GM19240 (cell line): ENCODE data around the gene SLC4A5.
"Not testable (repeated sequence)": the region's sequence is repeated elsewhere in the genome, so short reads cannot be mapped to it uniquely, and the experiment has no call there.

Experiments
- DNase-seq: peaks from one replicate; pipeline ENCODE4 v3.0.0; 2011; ENCODE audit warnings: low spot score; ENCODE audit not compliant: insufficient read length

The SLC4A5 gene

DNA sequence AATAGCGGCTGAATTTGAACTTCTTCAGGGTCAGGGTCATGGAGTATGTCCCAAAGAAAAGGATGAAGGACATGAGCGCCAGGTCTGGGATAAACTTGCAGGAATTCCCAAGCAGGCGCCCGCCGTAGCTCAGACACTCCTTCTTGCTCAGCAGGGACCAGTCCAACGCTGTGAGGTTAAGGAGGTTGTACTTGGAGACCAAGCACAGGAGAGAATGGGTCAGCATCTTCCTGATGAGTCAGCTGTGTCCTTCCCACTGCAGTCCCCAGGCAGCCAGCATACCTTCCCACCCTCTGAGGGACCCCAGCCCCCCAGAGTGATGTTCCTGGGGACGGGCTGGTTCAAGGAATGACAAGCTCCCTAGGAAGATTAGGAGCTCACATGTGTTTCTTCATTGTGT lies 103.9 kb downstream of the SLC4A5 start:
- DNase-seq = no peak

DNA sequence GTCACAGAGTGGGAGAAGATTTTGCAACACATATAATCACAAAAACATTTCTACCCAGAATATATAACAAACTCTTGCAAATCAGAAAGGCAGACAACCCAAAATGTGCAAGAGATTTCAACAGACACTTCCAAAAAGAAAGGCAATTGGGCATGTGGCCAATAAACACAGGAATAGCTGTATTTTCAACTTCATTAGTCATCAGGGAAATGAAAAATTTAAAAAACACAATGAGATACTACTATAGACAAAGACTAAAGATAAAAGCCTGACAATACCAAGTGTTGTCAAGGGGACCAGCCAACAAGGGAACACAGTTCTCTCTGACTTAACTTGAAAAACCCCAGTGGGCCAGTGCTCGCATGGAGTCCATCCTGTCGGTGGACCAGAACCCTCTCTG lies 104.3 kb downstream of the SLC4A5 start:
- DNase-seq = no peak

DNA sequence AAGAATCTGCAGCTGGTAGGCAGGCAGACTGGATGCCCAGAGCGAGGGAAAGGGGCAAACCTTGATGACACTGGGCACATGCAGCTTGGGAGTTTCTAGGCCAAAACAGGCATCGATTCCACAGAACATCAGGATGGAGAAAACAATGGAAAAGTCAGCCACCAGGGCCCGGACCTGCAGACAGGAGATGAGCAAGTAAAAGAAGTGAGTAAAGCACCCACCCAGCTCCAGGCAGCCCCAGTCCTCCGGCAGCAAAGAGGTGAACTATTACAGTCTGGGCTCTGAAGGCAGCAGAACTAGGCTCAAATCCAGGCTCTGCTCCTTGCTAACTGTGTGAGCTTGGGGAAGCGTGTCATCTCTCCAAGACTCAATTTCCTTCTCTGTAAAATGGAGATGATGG lies 108.2 kb downstream of the SLC4A5 start:
- no peak for DNase-seq

DNA sequence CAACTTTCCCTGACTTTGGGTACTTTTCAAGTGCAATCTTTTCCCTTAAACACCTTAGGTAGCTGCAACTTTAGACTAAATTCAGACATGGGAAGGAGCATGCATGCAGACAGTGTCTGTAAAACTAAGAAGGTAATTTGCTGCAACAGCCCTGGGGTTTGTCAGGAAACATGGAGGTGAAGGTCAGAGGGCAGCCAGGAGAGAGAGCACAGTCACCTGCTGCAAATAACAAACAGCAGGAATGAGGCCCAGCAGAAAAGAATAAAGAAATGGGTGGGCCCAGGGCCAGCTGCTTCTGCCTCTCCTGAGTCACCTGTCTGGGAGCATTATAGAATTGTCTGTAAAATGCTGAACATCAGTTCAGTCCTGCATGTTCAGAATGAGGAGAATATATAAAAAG lies 109.6 kb downstream of the SLC4A5 start:
- DNase-seq = no peak

DNA sequence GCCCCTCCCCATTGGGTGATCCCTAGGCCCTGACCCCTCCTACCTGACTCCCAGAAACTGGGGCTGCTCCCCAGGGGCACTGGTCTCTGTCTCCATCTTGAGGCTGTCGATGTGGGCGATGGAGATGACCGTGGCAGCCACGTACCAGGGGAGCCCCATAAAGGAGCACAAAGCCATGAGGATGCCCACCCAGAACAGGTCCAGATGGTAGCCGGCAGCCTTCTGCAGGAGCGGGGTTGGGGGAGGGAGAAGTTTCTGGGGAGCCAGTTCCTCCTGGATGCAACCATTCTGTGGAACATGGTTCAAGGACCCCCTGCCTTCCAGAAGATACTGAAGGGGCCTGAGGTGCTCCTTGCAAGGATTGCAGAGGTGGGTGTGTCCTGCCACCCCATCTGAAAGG lies 110.8 kb downstream of the SLC4A5 start:
- DNase-seq = no peak

DNA sequence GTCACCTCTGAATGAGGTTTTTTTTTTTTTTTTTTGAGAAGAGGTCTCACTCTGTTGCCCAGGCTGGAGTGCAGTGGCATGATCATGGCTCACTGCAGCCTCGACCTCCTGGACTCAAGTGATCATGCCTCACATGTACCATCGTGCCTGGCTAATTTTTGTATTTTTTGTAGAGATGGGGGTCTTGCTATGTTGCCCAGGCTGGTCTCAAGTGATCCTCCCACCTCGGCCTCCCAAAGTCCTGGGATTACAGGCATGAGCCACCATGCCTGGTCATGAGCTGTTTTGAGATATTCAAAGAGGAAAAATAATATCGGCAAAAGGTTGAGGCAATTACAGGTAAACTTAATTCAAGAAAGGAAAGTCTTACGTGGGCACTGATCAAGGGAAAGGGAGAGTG lies 113.4 kb downstream of the SLC4A5 start:
- DNase-seq = not testable (repeated sequence)

DNA sequence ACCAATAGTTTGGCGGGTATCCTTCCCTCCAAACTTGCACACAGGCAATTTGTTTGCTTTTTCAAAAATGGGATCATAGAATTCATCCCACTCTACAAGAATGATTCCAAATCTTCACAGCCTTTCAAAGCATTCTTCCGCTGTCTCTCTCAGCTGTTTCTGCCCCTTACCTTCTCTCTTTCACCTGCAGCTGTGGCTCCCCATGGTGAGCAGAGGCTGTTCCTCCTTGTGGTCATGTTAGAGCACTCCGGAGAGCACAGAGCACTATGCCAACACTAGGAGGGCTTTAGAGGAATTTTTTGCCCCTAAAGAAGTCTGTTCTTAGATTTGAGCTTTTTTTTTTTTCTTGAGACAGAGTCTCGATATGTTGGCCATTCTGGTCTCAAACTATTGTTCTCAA lies 114.4 kb downstream of the SLC4A5 start:
- no peak for DNase-seq

DNA sequence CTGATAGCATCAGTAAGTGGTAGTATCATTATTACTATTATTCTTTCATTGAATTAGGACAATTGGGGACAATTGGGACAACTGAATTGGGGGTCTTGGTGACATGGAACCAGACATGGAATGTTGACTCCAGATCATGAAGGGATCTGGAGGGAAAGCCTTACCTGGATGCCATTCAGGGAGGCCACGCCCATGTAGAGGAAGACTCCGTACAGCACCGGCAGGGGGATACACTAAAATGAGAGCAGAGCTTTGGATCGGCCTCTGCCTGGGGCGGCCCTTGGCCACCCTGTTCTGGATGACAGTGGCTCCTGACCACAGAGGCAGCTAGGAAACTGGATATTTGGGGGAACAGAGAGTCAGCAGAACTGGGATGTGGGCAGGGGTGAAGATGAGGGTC lies 115.6 kb downstream of the SLC4A5 start:
- DNase-seq = no peak

- DNase-seq = no peak
Observed at GRCh38 chr2:74226648-74227213, 116.5 kb downstream of the SLC4A5 start.

DNA sequence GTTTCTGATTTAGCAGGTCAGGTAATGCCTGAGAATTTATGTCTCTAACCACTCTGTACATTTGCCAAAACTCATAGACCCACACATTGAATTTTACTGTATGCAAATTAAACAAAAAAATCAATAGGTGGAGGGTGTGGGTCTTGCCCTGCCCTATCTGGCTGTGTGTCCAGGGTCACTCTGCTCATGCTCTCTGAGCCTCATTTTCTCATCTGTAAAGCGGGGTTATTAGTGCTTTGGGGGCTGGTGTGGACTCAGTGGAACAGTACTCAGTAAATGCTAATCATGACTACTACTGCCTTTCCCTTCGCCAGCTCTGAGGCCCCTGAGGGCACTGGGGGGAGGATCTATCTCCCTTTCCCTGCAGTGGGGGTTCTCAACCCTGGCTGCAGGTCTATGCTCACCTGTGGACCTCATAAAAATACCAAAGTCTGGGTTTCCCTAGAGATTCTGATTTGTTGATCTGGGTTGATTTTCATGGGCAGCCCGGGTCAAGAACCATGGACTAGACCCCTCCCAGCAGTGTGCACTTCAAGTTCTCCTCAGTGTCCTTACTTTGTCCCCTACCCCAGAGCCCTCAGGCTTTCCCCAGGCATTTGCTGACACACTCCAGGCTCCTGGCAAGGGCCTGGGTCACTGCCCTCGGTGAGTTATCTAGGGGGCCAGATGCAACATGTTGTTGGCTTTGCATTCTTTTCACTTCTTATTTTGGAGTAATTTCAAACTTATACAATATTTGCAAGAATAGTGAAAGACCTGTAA lies 117.3 kb downstream of the SLC4A5 start:
- no peak for DNase-seq

- no peak for DNase-seq
Observed at GRCh38 chr2:74223941-74224770, 119.1 kb downstream of the SLC4A5 start.

- DNase-seq = no peak
Observed at GRCh38 chr2:74222300-74222650, 120.9 kb downstream of the SLC4A5 start.

DNA sequence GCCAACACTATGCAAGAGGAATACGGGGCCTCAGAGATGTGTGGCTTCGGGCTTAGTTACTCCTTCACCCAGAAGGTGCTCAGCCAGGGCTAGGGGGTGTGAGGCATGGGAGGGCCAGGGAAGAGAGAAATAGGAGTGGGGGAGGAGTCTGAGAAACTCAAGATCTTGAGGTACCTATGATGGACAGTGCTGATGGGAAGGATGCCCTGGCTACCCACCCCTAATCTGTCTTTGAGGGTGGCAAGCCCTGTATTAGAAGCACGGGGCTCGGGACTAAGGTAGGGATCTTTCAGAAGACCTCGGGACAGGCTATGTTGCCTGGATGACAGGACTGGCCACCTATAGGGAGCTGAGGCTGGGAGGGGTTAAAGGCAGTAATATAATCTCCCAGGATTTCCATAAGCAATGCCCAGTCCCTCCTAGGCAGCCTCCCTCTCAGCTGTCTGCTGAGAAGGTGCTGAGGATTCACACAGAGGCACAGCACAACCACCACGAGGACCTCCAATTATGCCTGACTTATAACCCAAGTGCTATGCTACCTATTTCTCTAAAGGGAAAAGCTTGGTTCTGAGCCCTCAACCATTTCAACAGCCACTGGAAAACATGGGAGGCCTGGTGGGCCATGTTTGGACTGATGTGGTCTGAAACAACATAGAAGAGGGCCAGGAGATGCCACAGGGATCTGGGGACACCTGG lies 121.5 kb downstream of the SLC4A5 start:
- no peak for DNase-seq

DNA sequence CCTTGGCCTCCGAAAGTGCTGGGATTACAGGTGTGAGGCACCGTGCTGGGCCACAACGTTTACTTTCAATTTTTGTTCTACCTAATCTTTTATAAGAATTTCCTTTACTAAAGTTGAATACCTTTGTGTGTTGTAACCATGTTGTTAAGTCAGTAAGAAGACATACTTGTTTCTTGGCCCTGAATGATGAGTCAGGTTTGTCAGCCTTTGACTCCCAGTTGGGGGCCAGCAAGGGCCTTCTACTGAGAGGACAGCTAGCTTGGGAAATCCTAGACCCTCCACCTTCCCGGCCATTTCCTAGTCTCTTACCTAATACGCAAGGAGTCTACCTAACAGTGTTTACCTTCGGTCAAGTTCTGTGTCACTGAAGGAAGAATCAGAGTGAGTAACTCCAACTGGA lies 122.1 kb downstream of the SLC4A5 start:
- DNase-seq = no peak

GRCh38 chr2:74219846-74220486 lies 123.2 kb downstream of the SLC4A5 start:
- no peak for DNase-seq

GRCh38 chr2:74216642-74217041 lies 126.6 kb downstream of the SLC4A5 start:
- DNase-seq = no peak

- not testable (repeated sequence) for DNase-seq
Observed at GRCh38 chr2:74215771-74216170, 127.4 kb downstream of the SLC4A5 start.

DNA sequence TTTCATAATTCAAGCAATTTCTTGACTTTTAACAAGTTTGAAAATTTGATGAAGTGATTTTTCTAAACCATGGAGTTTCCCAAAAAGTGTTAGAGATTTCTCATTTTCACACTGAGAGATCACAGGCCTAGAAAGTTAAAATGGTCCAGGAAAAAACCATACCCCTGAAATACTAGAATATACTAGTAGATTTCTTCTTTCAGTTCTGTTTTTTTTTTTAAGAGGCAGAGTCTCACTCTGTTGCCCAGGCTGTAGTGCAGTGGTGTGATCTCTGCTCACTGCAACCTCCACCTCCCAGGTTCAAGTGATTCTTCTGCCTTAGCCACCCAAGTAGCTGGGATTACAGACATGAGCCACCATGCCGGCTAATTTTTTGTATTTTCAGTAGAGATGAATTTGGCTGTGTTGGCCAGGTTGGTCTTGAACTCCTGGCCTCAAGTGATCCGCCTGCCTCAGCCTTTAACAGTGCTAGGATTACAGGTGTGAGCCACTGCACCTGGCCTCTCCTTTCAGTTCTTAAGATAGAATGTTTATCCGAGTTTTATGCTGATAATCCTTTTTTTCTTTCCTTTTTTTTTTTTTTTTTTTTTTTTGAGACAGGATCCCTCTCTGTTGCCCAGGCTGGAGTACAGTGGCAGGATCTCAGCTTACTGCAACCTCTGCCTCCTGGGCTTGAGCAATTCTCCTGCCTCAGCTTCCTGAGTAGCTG lies 130.4 kb downstream of the SLC4A5 start:
- DNase-seq = no peak

DNA sequence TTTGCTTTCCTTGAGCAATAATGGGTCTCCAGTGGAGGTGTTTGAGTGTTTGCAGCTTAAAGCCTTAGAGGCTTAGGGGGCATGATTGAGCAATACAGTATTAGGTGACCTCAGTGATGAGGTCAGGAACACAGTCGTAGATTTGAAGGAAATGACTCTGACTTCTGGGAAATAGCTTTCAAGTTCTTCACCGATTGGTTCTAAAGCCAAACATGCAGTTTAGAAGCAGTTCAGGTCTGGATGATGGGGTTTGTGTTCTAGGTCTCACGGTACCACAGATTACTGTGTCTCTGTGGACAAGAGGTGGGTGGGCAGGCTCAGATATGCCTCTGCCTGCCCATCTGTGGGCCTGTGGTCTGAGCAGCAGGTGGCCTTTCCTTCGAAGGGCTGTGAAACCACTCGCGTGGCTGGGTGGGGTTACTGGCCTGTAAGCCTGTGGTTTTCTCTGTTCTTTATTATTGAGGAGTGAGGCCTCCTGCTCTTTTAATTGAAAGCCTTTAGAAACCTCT lies 137.0 kb downstream of the SLC4A5 start:
- peak; percentile 18 for DNase-seq

DNA sequence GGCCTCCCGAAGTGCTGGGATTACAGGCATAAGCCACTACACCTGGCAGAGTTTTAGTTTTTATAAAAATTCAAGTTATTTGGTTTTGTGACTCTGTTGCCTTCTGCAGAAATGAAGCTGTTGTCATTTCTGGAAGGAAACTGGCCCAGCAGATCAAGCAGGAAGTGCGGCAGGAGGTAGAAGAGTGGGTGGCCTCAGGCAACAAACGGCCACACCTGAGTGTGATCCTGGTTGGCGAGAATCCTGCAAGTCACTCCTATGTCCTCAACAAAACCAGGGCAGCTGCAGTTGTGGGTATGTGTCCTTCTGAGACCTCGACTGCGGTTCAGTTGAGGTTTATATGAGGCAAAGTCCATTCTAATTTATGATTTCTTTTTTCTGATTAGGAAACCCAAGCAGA lies 137.6 kb downstream of the SLC4A5 start:
- no peak for DNase-seq

DNA sequence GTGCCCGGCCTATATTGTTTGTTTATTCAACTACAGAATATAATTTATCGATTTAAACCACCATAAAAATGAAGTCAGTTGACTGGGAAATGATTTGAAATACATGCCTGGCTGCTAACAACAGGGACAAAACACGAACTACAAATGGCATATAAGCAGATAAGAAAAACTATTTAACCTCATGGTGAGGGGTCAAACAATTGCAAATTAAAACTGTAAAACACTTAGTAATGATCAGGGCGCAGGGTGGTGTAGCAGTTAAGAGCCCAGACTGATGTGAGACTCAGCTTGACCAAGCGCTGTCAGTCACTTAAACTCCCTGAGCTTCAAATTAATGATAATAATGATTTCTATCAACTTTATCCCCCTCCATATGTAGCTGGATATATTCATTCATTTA lies 138.1 kb downstream of the SLC4A5 start:
- no peak for DNase-seq
